Transverse colon (tissue), 4 donors: Measurements from ENCODE around the gene NLGN4Y. TPM values are rescaled to one million over a fixed set of nuclear protein-coding genes. Genes with fewer than 3 reads are reported as not detected.

Source experiments
- DNase-seq: peaks from one replicate; pipeline ENCODE4 v3.0.0-alpha.2; 2019
- H3K27ac ChIP-seq, 4 donors: fragments of 200-600 bp; sonication (generic); 2 replicates each; pipeline ENCODE4 v1.5.1; 2016 to 2018; ENCODE audit warnings: inconsistent platforms in 4 of 4
- H3K27me3 ChIP-seq: fragments of 200-600 bp; sonication (generic); 2 replicates; pipeline ENCODE4 v1.5.1; 2017; ENCODE audit warnings: inconsistent platforms
- H3K36me3 ChIP-seq, 4 donors: fragments of 200-600 bp; sonication (generic); 2 replicates each; pipeline ENCODE4 v1.5.1; 2017 to 2019; ENCODE audit warnings: inconsistent platforms in 4 of 4
- H3K4me1 ChIP-seq, 4 donors: fragments of 200-600 bp; sonication (generic); 2 replicates each; pipeline ENCODE4 v1.5.1; 2017 to 2020; ENCODE audit warnings: inconsistent platforms in 4 of 4
- H3K4me3 ChIP-seq, 4 donors: fragments of 200-600 bp; sonication (generic); 1 replicate in 1 of 4; 2 replicates in 3 of 4; pipeline versions ENCODE4 v1.5.1 to v1.6.1; 2017 to 2019; ENCODE audit warnings: inconsistent platforms in 4 of 4
- H3K9me3 ChIP-seq, 2 donors: fragments of 200-600 bp; sonication (generic); 2 replicates each; pipeline ENCODE4 v1.5.1; 2017 to 2019; ENCODE audit warnings: inconsistent platforms in 2 of 2
- EP300 ChIP-seq: sonication (generic); formaldehyde crosslinking; IDR thresholded peaks from one replicate; pipeline ENCODE4 v1.6.1; 2017; ENCODE audit warnings: antibody characterized with exemption, low read depth
- POLR2A ChIP-seq: fragments of 450-650 bp; IDR thresholded peaks from one replicate; pipeline ENCODE4 v1.6.1; 2016; ENCODE audit warnings: antibody characterized with exemption, mild to moderate bottlenecking, moderate library complexity
- POLR2AphosphoS5 ChIP-seq, 3 donors: sonication (generic); formaldehyde crosslinking; IDR thresholded peaks; one replicate each; pipeline ENCODE4 v1.6.1; 2016; ENCODE audit warnings: antibody characterized with exemption in 3 of 3
- WGBS, 2 donors: methylation state at CpG; one replicate each; pipeline ENCODE4 v1.1.5; 2018; ENCODE audit warnings: low coverage in 1 of 2; 5-methylcytosine and 5-hydroxymethylcytosine counted together
- in situ Hi-C, 4 donors: fragments of 200-750 bp; cut with MboI; loops; one replicate each; pipeline versions ENCODE4 v1.15.0 to v1.15.1; 2017; ENCODE audit warnings: low sequenced_read_pairs in 3 of 4, low pct_ligation_motif_present in 1 of 4, low pct_unique_long_range_greater_than_20kb in 1 of 4
- intact Hi-C: fragments of 100-400 bp; cut with DNase I; formaldehyde crosslinking; loops from one replicate; pipeline ENCODE4 v1.15.1; 2023; ENCODE audit warnings: low total_unique reads
- total RNA-seq, 4 donors: library from RNA; depleted of rRNA; stranded (reverse); fragments of >200 nt; gene quantifications; one replicate each; pipeline ENCODE4 v1.1.0, GENCODE V29; 2016
- TF ChIP-seq, protein P1 (sequence below), 5 experiments: fragments of 200-600 bp in 3 of 5; fragments of 450-650 bp in 2 of 5; sonication (generic) in 3 of 5; IDR thresholded peaks; 1 replicate in 2 of 5; 2 replicates in 3 of 5; pipeline ENCODE4 v1.5.1; 2016 to 2017; ENCODE audit warnings: antibody characterized with exemption in 5 of 5, inconsistent platforms in 3 of 5, mild to moderate bottlenecking in 2 of 5, moderate library complexity in 1 of 5

The NLGN4Y gene
- total RNA-seq, 4 donors from 2014 or later, result 4.2 to 4.9 TPM; not detected in 2

DNA sequence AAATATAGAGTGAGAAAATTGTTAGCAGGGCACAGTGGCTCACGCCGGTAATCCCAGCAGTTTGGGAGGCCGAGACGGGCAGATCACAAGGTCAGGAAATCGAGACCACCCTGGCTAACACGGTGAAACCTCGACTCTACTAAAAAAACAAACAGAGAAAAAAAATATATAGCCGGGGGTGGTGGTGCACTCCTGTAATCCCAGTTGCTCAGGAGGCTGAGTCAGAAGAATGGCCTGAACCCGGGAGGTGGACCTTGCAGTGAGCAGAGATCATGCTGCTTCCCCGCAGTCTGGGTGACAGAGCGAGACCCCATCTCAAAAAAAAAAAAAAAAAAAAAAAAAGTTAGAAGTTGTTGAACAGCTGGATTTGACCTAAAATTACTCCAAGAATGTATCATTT lies 269.3 kb downstream of the NLGN4Y start:
- no peaks in the 10 kb centered on the region for H3K9me3 ChIP-seq
- intact Hi-C loops, result no loop called here
- H3K4me3 ChIP-seq, result no peak overlapping the region
- TF ChIP-seq, protein P1, sequence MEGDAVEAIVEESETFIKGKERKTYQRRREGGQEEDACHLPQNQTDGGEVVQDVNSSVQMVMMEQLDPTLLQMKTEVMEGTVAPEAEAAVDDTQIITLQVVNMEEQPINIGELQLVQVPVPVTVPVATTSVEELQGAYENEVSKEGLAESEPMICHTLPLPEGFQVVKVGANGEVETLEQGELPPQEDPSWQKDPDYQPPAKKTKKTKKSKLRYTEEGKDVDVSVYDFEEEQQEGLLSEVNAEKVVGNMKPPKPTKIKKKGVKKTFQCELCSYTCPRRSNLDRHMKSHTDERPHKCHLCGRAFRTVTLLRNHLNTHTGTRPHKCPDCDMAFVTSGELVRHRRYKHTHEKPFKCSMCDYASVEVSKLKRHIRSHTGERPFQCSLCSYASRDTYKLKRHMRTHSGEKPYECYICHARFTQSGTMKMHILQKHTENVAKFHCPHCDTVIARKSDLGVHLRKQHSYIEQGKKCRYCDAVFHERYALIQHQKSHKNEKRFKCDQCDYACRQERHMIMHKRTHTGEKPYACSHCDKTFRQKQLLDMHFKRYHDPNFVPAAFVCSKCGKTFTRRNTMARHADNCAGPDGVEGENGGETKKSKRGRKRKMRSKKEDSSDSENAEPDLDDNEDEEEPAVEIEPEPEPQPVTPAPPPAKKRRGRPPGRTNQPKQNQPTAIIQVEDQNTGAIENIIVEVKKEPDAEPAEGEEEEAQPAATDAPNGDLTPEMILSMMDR (IDR thresholded peaks at IDR 0.05), result no peak
- TF ChIP-seq POLR2A (no peak), EP300 (no peak), POLR2AphosphoS5 (IDR thresholded peaks at IDR 0.05) (no peak)
- H3K36me3 ChIP-seq, result no peaks in the 10 kb centered on the region
- in situ Hi-C loops, result no loop called here
- H3K4me1 ChIP-seq, result no peaks in the 10 kb centered on the region
- no peaks in the 10 kb centered on the region for H3K27me3 ChIP-seq
- H3K27ac ChIP-seq, result no peak overlapping the region
- no peak for DNase-seq
- 87% methylated on average over 6 of the region's 11 CpGs; no CpG with 5 or more reads in 1 of the 2 donors for WGBS, 2 donors

DNA sequence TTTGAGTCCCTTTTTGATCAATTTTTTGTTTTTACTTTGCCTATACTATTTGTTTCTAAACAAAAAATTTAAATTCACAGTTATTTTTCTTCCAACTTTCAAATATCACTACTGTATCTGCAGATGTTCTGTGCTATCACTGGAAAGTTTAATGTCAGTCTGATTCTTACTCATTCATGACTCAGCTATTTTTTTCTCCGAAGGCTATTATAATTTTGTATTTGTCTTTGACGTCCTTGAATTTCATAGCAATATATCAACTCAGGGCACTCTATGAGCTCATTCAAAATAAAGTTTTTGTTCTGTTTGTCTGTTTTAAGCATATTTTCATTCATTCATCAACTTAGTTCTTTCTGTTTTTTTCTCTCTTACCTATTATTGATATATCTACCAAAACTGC lies 273.7 kb downstream of the NLGN4Y start:
- Histone ChIP-seq H3K27ac (no peak overlapping the region), H3K36me3 (no peaks in the 10 kb centered on the region), H3K4me1 (no peaks in the 10 kb centered on the region), H3K4me3 (no peak overlapping the region), H3K27me3 (no peaks in the 10 kb centered on the region), H3K9me3 (no peaks in the 10 kb centered on the region)
- in situ Hi-C loops (no loop called here), intact Hi-C loops (no loop called here)
- 83% methylated on average over 2 of the region's 2 CpGs; no CpG with 5 or more reads in 1 of the 2 donors for WGBS, 2 donors
- no peak for DNase-seq
- no peak for TF ChIP-seq EP300
- TF ChIP-seq POLR2A, result no peak
- TF ChIP-seq POLR2AphosphoS5 (IDR thresholded peaks at IDR 0.05), result no peak
- TF ChIP-seq, protein P1 (IDR thresholded peaks at IDR 0.05), result no peak

DNA sequence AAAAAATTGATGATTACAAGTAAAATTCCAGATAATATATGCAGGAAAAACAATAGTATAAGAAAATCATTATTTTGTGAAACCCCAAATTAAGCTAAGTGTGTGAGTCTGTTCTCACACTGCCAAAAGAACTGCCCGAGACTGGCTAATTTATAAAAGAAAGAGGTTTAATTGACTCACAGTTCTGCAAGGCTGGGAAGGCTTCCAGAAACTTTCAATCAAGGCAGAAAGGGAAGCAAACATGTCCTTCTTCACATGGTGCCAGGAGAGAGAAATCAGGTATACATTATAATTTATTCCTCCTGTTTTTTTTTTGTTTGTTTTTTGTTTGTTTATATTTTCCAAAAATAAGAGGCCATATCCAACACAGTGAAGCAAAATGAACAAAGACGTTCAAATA lies 276.8 kb downstream of the NLGN4Y start:
- no peaks in the 10 kb centered on the region for H3K36me3 ChIP-seq
- H3K27ac ChIP-seq, result no peak overlapping the region
- H3K4me3 ChIP-seq, result no peak overlapping the region
- H3K4me1 ChIP-seq, result no peaks in the 10 kb centered on the region
- TF ChIP-seq POLR2A (no peak), POLR2AphosphoS5 (IDR thresholded peaks at IDR 0.05) (no peak), EP300 (no peak)
- TF ChIP-seq, protein P1 (IDR thresholded peaks at IDR 0.05), result no peak
- no peak for DNase-seq
- H3K9me3 ChIP-seq, result no peaks in the 10 kb centered on the region
- in situ Hi-C loops (no loop called here), intact Hi-C loops (no loop called here)
- WGBS, 2 donors, result 88% methylated on average over 1 of the region's 2 CpGs; no CpG with 5 or more reads in 1 of the 2 donors
- H3K27me3 ChIP-seq, result no peaks in the 10 kb centered on the region

DNA sequence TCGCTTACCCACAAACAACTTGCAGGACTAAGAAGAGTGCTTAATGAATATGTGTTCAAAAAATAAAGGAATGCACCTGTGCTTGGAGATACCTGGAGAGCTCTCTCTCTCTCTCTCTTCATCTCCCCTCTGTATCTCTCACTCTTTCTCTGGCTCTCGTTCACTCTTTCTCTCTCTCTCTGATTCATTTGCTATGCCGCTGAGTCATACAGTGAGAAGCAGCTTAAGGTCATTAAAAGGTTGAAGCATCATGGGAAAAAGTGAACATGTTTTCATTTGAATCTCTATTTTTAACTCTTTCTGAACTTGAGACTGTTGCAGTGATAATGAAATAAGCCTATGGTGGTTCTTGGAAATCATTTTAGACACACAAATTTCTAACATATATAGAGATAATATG lies 277.8 kb downstream of the NLGN4Y start:
- WGBS, 2 donors, result no CpG with 5 or more reads among the region's 3 CpGs
- in situ Hi-C loops, result no loop called here
- Histone ChIP-seq H3K4me3 (no peak overlapping the region), H3K9me3 (no peaks in the 10 kb centered on the region), H3K27ac (no peak overlapping the region), H3K4me1 (no peaks in the 10 kb centered on the region), H3K27me3 (no peaks in the 10 kb centered on the region), H3K36me3 (no peaks in the 10 kb centered on the region)
- no peak for TF ChIP-seq EP300
- no peak for TF ChIP-seq POLR2A
- no peak for TF ChIP-seq POLR2AphosphoS5 (IDR thresholded peaks at IDR 0.05)
- TF ChIP-seq, protein P1 (IDR thresholded peaks at IDR 0.05), result no peak
- intact Hi-C loops, result no loop called here
- DNase-seq, result no peak
